Ascending aorta (tissue), 2 donors: Measurements from ENCODE around the gene SRPRB. TPM values are rescaled to one million over a fixed set of nuclear protein-coding genes. Genes with fewer than 3 reads are reported as not detected.

Experiments used
- DNase-seq, 2 donors: peaks; one replicate each; pipeline ENCODE4 v3.0.0-alpha.2; 2019; ENCODE audit warnings: low spot score in 2 of 2
- H3K27ac ChIP-seq, 2 donors: fragments of 200-600 bp; sonication (generic); one replicate each; pipeline ENCODE4 v1.5.1; 2016 to 2017; ENCODE audit warnings: mild to moderate bottlenecking in 1 of 2
- H3K27me3 ChIP-seq: fragments of 200-600 bp; sonication (generic); one replicate; pipeline ENCODE4 v1.5.1; 2017
- H3K36me3 ChIP-seq, 2 donors: fragments of 200-600 bp; sonication (generic); one replicate each; pipeline ENCODE4 v1.5.1; 2016
- H3K4me1 ChIP-seq, 2 donors: fragments of 200-600 bp; sonication (generic); one replicate each; pipeline ENCODE4 v1.5.1; 2016 to 2017; ENCODE audit warnings: mild to moderate bottlenecking in 1 of 2
- H3K4me3 ChIP-seq, 2 donors: fragments of 200-600 bp; sonication (generic); one replicate each; pipeline ENCODE4 v1.5.1; 2016 to 2017; ENCODE audit warnings: mild to moderate bottlenecking in 1 of 2
- H3K9me3 ChIP-seq, 2 donors: fragments of 200-600 bp; sonication (generic); one replicate each; pipeline ENCODE4 v1.5.1; 2016
- CTCF ChIP-seq, 3 experiments: fragments of 200-600 bp in 2 of 3; fragments of 450-650 bp in 1 of 3; sonication (generic) in 2 of 3; IDR thresholded peaks; one replicate each; pipeline ENCODE4 v1.5.1; 2016 to 2019; ENCODE audit warnings: antibody characterized with exemption in 3 of 3, mild to moderate bottlenecking in 1 of 3, moderate library complexity in 1 of 3
- intact Hi-C: fragments of 100-400 bp; cut with DNase I; formaldehyde crosslinking; loops from one replicate; pipeline ENCODE4 v1.15.1; 2023
- total RNA-seq: library from RNA; depleted of rRNA; stranded (reverse); fragments of >200 nt; gene quantifications from one replicate; pipeline ENCODE4 v1.1.0, GENCODE V29; 2016

The SRPRB gene
- total RNA-seq, 1 donor from 2014 or later: 16.1 TPM

- DNase-seq: no peak
- Histone ChIP-seq H3K27me3 (no peaks in the 10 kb centered on the region), H3K9me3 (no peaks in the 10 kb centered on the region), H3K27ac (no peak overlapping the region), H3K4me3 (no peak overlapping the region), H3K4me1 (no peaks in the 10 kb centered on the region), H3K36me3 (no peaks in the 10 kb centered on the region)
- TF ChIP-seq CTCF (IDR thresholded peaks at IDR 0.05): no peak
- intact Hi-C loops: no loop called here
These were observed 41.6 kb upstream of the SRPRB start for GRCh38 chr3:133763797-133764683.

- H3K4me3 ChIP-seq: no peak overlapping the region
- H3K36me3 ChIP-seq: no peaks in the 10 kb centered on the region
- intact Hi-C loops: no loop called here
- no peaks in the 10 kb centered on the region for H3K27me3 ChIP-seq
- DNase-seq: no peak
- no peak for TF ChIP-seq CTCF (IDR thresholded peaks at IDR 0.05)
- no peaks in the 10 kb centered on the region for H3K9me3 ChIP-seq
- H3K4me1 ChIP-seq: no peaks in the 10 kb centered on the region
- H3K27ac ChIP-seq: no peak overlapping the region
These were observed 40.4 kb upstream of the SRPRB start for GRCh38 chr3:133765256-133765655.

- Histone ChIP-seq H3K4me1 (no peaks in the 10 kb centered on the region), H3K27me3 (no peaks in the 10 kb centered on the region), H3K27ac (no peak overlapping the region), H3K4me3 (no peak overlapping the region), H3K9me3 (no peaks in the 10 kb centered on the region), H3K36me3 (no peaks in the 10 kb centered on the region)
- no peak for TF ChIP-seq CTCF (IDR thresholded peaks at IDR 0.05)
- DNase-seq: no peak
- intact Hi-C loops: no loop called here
These were observed 38.0 kb upstream of the SRPRB start for GRCh38 chr3:133767607-133768006.

GRCh38 chr3:133769536-133769935 lies 36.1 kb upstream of the SRPRB start:
- no peaks in the 10 kb centered on the region for H3K36me3 ChIP-seq
- H3K27ac ChIP-seq: no peak overlapping the region
- no peak for TF ChIP-seq CTCF (IDR thresholded peaks at IDR 0.05)
- H3K4me3 ChIP-seq: no peak overlapping the region
- no peaks in the 10 kb centered on the region for H3K4me1 ChIP-seq
- intact Hi-C loops: no loop called here
- no peak for DNase-seq
- H3K27me3 ChIP-seq: no peaks in the 10 kb centered on the region
- H3K9me3 ChIP-seq: no peaks in the 10 kb centered on the region

- Histone ChIP-seq H3K4me1 (no peaks in the 10 kb centered on the region), H3K9me3 (no peaks in the 10 kb centered on the region), H3K36me3 (no peaks in the 10 kb centered on the region), H3K4me3 (no peak overlapping the region), H3K27me3 (no peaks in the 10 kb centered on the region), H3K27ac (no peak overlapping the region)
- no peak for DNase-seq
- intact Hi-C loops: no loop called here
- no peak for TF ChIP-seq CTCF (IDR thresholded peaks at IDR 0.05)
These were observed 31.9 kb upstream of the SRPRB start for GRCh38 chr3:133773732-133774131.
